ENCODE measurements around the gene SMC6. TPM values are rescaled to one million over a fixed set of nuclear protein-coding genes. Genes with fewer than 3 reads are reported as not detected.

The SMC6 gene
- total RNA-seq, 4 donors from 2014 or later: 8.9 to 18.6 (median 12.0) TPM

DNA sequence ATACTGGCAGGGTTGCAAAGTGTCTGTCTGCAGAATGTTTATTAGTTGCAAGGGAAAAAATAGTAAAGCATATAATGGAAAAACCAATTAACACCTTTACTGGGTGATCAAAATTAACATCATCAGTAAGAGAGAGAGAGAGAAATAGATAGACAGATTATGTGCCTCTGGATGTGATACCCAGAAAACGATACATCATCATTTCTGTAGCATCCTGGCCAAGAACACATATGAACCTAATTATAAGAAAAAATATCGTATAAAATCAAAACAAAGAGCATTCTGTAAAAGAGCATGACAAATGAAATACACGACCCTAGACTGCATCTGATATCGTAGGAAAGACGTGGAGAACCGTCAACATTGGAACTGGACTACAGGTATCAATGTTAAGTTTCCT is 64.6 kb downstream of the SMC6 start:
- DNase-seq (ENCODE audit: low spot score) (no peak), ATAC-seq (ENCODE audit: low FRiP score) (no peak)
- TF ChIP-seq, protein P1, sequence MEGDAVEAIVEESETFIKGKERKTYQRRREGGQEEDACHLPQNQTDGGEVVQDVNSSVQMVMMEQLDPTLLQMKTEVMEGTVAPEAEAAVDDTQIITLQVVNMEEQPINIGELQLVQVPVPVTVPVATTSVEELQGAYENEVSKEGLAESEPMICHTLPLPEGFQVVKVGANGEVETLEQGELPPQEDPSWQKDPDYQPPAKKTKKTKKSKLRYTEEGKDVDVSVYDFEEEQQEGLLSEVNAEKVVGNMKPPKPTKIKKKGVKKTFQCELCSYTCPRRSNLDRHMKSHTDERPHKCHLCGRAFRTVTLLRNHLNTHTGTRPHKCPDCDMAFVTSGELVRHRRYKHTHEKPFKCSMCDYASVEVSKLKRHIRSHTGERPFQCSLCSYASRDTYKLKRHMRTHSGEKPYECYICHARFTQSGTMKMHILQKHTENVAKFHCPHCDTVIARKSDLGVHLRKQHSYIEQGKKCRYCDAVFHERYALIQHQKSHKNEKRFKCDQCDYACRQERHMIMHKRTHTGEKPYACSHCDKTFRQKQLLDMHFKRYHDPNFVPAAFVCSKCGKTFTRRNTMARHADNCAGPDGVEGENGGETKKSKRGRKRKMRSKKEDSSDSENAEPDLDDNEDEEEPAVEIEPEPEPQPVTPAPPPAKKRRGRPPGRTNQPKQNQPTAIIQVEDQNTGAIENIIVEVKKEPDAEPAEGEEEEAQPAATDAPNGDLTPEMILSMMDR (IDR thresholded peaks at IDR 0.05): no peak

GRCh38 chr2:17688600-17688999 is 65.0 kb downstream of the SMC6 start:
- TF ChIP-seq, protein P1 (IDR thresholded peaks at IDR 0.05): no peak
- no peak for DNase-seq (ENCODE audit: low spot score)
- ATAC-seq (ENCODE audit: low FRiP score): no peak

- no peak for DNase-seq (ENCODE audit: low spot score)
- TF ChIP-seq, protein P1 (IDR thresholded peaks at IDR 0.05): no peak
- ATAC-seq (ENCODE audit: low FRiP score): no peak
Observed at GRCh38 chr2:17683981-17684380, 69.6 kb downstream of the SMC6 start.

- TF ChIP-seq, protein P1 (IDR thresholded peaks at IDR 0.05): no peak
- ATAC-seq (ENCODE audit: low FRiP score): no peak
Observed at GRCh38 chr2:17682098-17682857, 71.3 kb downstream of the SMC6 start.

GRCh38 chr2:17680119-17680518 is 73.5 kb downstream of the SMC6 start:
- TF ChIP-seq, protein P1 (IDR thresholded peaks at IDR 0.05): no peak
- ATAC-seq (ENCODE audit: low FRiP score) (no peak), DNase-seq (ENCODE audit: low spot score) (no peak)

More at GRCh38 chr2:17682098-17682857, 71.3 kb downstream of the SMC6 start:
- DNase-seq (ENCODE audit: low spot score): no peak

- TF ChIP-seq, protein P1 (IDR thresholded peaks at IDR 0.05): no peak
- ATAC-seq (ENCODE audit: low FRiP score) (no peak), DNase-seq (ENCODE audit: low spot score) (no peak)
Observed at GRCh38 chr2:17674817-17675216, 78.8 kb downstream of the SMC6 start.
